ENCODE results near the gene CTBP2. TPM values are rescaled to one million over a fixed set of nuclear protein-coding genes. Genes with fewer than 3 reads are reported as not detected.
A peak's percentile ranks its signal among the peaks of the same experiment; 100 is the strongest.

The CTBP2 gene
- total and polyA plus RNA-seq, 2 donors from 2014 or later = 33.1 to 111 TPM

- no peak for FAIRE-seq
- Histone ChIP-seq H3K9ac (ENCODE audit: low read length in 3 of 3) (no peak overlapping the region), H3K9me3 (ENCODE audit: control insufficient read depth in 2 of 3, insufficient read depth in 1 of 3, low read length in 3 of 3) (no peaks in the 10 kb centered on the region), H3K27me3 (ENCODE audit: control insufficient read depth, insufficient read depth, low read length) (no peaks in the 10 kb centered on the region), H3K27ac (ENCODE audit: low read depth in 2 of 2, low read length in 2 of 2) (peak overlapping the region in 1 of 2 donors; percentile 15), H3K4me3 (ENCODE audit: low read length in 3 of 3) (no peak overlapping the region), H3K36me3 (ENCODE audit: control insufficient read depth in 2 of 3, insufficient read depth in 3 of 3, low read length in 3 of 3) (peaks cover 0 to 2% (median 2%) of the 10 kb centered on the region in 3 donors), H3K4me1 (ENCODE audit: control insufficient read depth in 2 of 3, insufficient read depth in 2 of 3, low read depth in 1 of 3, low read length in 3 of 3) (peaks cover 2 to 21% (median 7%) of the 10 kb centered on the region in 3 donors)
- peak in 1 of 5 donors; percentile 57 for DNase-seq
- intact Hi-C loops (cut with DNase I) = no loop called here
- no peak for TF ChIP-seq CTCF (IDR thresholded peaks at IDR 0.05; ENCODE audit: borderline replicate concordance, extremely low read depth, insufficient read depth)
Observed at GRCh38 chr10:125076891-125077541, 83.3 kb downstream of the CTBP2 start.

DNA sequence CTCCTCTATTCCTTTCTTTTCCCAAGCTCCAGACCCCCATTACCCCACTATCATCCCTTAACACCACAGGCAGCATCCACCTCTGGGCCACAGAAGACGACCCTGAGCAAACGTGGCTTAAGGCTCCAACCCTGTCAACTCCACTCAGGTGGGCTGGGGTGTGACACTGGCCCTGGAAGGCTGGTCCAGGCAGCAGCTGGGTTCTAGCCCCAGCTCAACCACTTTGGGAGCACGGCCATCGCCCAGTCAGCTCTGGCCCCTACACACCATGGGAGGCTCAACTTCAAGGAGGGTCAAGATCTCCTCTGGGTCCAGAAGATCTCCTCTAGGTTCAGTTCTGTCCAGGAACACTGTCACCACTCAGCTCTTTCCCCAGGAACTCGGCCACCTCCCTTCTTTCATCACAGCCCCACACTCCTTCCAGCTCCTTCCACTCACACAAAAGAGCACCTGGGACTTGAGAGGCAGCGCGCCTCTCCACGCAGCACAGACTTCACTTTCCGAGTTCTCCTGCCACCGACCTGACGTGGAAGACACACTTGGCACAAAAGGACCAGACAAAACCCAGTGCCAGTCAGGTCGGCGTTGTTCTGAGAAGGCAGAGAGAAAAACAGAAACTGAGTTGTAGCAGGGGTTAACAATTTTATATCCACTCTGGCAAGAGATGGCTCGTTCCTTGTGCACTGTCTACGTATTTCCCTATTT lies 84.1 kb downstream of the CTBP2 start:
- no peak for TF ChIP-seq CTCF (IDR thresholded peaks at IDR 0.05; ENCODE audit: borderline replicate concordance, extremely low read depth, insufficient read depth)
- Histone ChIP-seq H3K4me1 (ENCODE audit: control insufficient read depth in 2 of 3, insufficient read depth in 2 of 3, low read depth in 1 of 3, low read length in 3 of 3) (peaks cover 2 to 14% (median 5%) of the 10 kb centered on the region in 3 donors), H3K27me3 (ENCODE audit: control insufficient read depth, insufficient read depth, low read length) (no peaks in the 10 kb centered on the region), H3K9me3 (ENCODE audit: control insufficient read depth in 2 of 3, insufficient read depth in 1 of 3, low read length in 3 of 3) (no peaks in the 10 kb centered on the region), H3K36me3 (ENCODE audit: control insufficient read depth in 2 of 3, insufficient read depth in 3 of 3, low read length in 3 of 3) (peaks cover 0 to 2% (median 2%) of the 10 kb centered on the region in 3 donors), H3K27ac (ENCODE audit: low read depth in 2 of 2, low read length in 2 of 2) (peak overlapping the region; percentile 2 to 29), H3K9ac (ENCODE audit: low read length in 3 of 3) (no peak overlapping the region), H3K4me3 (ENCODE audit: low read length in 3 of 3) (no peak overlapping the region)
- FAIRE-seq (no peak), DNase-seq (no peak)
- intact Hi-C loops (cut with DNase I) = no loop called here

- DNase-seq = no peak
- intact Hi-C loops (cut with DNase I) = no loop called here
- Histone ChIP-seq H3K9ac (ENCODE audit: low read length in 3 of 3) (no peak overlapping the region), H3K36me3 (ENCODE audit: control insufficient read depth in 2 of 3, insufficient read depth in 3 of 3, low read length in 3 of 3) (peaks cover 0 to 2% (median 2%) of the 10 kb centered on the region in 3 donors), H3K27ac (ENCODE audit: low read depth in 2 of 2, low read length in 2 of 2) (no peak overlapping the region), H3K9me3 (ENCODE audit: control insufficient read depth in 2 of 3, insufficient read depth in 1 of 3, low read length in 3 of 3) (no peaks in the 10 kb centered on the region), H3K4me3 (ENCODE audit: low read length in 3 of 3) (no peak overlapping the region), H3K4me1 (ENCODE audit: control insufficient read depth in 2 of 3, insufficient read depth in 2 of 3, low read depth in 1 of 3, low read length in 3 of 3) (peaks cover under 1 to 3% (median 2%) of the 10 kb centered on the region in 3 donors), H3K27me3 (ENCODE audit: control insufficient read depth, insufficient read depth, low read length) (no peaks in the 10 kb centered on the region)
- no peak for TF ChIP-seq CTCF (IDR thresholded peaks at IDR 0.05; ENCODE audit: borderline replicate concordance, extremely low read depth, insufficient read depth)
- no peak for FAIRE-seq
Observed at GRCh38 chr10:125073996-125074395, 86.4 kb downstream of the CTBP2 start.

Measured in kidney (tissue), 14 donors.